PC-9 (cell line): ENCODE data around the gene HPCAL1.

Source experiments
- EZH2 ChIP-seq: fragments of 200-600 bp; sonication (generic); IDR thresholded peaks from 2 replicates; pipeline ENCODE4 v1.8.0; 2017; ENCODE audit warnings: antibody characterized with exemption, low read depth
- TF ChIP-seq, protein P1 (sequence below): fragments of 200-600 bp; sonication (generic); conservative IDR thresholded peaks from 2 replicates; pipeline ENCODE4 v1.6.1; 2017; ENCODE audit warnings: mixed run types, antibody characterized with exemption, mild to moderate bottlenecking, moderate library complexity

GRCh38 chr2:10359246-10359645 is 56.5 kb downstream of the HPCAL1 start:
- TF ChIP-seq, protein P1, sequence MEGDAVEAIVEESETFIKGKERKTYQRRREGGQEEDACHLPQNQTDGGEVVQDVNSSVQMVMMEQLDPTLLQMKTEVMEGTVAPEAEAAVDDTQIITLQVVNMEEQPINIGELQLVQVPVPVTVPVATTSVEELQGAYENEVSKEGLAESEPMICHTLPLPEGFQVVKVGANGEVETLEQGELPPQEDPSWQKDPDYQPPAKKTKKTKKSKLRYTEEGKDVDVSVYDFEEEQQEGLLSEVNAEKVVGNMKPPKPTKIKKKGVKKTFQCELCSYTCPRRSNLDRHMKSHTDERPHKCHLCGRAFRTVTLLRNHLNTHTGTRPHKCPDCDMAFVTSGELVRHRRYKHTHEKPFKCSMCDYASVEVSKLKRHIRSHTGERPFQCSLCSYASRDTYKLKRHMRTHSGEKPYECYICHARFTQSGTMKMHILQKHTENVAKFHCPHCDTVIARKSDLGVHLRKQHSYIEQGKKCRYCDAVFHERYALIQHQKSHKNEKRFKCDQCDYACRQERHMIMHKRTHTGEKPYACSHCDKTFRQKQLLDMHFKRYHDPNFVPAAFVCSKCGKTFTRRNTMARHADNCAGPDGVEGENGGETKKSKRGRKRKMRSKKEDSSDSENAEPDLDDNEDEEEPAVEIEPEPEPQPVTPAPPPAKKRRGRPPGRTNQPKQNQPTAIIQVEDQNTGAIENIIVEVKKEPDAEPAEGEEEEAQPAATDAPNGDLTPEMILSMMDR = no peak
- TF ChIP-seq EZH2 = no peak
